Bone marrow (tissue), 2 donors: ENCODE results near the gene INSRR.
A peak's percentile ranks its signal among the peaks of the same experiment; 100 is the strongest.

Experiments used
- DNase-seq, 2 donors: peaks; one replicate each; lab custom pipeline; 2025; lab: John Stamatoyannopoulos, UW

Gene INSRR

DNA sequence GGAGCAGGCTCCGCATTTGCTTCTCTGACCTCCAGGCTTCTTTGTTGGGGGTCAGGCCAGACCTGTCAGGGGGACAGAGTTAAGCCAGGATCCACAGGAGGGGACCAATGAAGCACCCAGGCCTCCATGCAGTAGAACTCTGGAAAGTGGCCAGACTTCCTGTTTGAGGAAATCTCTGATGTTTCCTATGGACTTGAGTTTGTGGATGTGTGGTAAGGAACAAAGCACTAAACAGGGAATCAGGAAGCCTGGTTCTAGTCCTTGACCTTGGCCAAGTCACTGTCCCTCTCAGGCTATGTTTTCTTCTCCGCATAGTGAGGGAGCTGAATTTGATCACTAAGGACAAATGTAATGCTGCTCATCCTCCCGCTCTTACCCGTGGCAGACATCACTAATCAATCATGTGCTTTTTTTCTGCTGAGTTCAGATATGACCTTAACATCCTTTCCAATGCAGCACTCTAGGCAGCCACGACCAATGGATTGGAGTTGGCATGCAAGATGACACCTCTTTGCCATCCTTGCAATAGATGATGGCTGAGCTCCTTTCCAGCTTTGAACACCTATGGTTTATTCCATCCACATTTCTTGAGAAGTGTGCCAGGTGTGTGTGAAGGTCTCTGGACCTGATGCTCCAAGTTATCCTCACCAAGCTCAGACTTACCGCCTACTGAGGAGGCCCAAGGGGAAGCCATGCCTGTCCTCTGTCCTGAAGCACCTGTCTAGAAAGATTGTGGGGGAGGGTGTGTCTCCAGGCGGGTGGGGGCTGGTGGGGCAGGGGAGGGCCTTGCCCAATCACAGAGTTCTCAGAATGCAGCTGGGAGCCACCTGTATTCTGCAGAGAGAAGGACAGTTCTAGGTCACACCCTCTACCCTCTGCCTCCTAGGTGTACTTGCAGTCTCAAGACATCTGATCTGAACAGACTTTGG, 52.1 kb downstream of the INSRR start:
- no peak for DNase-seq

DNA sequence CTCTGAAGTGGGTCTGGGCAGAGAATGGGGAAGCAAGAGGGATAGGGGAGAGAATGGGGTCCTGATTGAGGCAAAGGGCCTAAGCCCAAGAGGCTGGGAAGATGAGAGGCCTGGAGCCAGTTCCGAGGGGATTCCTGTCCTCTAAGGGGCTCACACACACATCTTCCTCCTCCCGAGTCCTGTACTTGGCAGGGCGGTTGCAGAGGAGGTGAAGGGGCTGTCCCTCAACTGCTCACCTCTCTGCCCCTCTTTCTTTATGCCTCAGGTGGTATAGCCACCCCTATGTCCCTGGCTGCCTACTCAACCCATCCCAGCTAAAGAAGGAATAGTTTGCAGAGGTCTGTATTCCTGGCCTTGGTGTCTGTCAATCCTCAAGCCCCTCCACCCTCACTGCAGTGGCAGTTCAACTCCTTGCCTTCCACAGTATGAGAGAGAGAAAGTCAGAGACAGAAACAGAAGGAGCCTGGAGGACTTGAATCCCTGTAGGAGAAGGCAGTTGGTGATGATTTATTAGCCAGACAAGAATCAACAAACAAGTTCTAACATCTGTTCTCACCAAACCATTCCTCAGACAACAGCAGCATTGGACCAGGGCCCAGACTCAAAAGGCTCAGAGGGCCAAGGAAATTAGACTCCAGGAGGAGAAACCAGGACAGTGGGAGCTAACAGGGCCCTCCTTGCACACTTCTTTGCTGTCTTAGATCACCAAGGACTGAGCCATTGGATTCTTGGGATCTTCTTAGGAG, 53.0 kb downstream of the INSRR start:
- DNase-seq = no peak

DNA sequence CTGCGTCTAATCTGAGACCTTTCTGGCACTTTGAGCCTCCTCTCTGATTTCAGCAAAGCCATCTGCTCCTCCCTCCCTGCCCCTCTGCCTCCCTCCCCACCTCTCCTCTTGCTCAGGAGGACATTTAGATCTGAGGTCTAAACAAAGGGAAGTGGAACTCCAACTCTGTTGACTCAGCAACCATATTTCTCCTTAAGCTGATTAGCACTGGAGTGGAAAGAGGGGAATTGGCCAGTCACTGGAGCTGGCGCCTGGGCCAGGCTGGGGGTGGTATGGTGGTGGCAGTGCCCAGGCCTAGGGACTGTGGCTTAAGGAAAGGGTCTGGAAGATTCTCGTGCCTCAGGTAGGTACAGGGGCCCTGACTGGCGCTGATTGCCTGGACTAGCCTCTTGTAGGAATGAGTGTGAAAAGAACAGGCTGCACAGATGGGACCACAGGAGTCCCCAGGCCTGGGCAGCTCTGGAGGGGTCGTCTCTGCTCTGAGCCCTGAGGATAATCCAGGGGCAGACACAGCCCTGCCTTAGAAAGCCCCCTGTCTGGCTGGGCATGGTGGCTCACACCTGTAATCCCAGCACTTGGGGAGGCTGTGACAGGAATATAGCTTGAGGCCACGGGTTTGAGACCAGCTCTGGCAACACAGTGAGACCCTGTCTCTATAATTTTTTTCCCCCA, 54.2 kb downstream of the INSRR start:
- DNase-seq = no peak

DNA sequence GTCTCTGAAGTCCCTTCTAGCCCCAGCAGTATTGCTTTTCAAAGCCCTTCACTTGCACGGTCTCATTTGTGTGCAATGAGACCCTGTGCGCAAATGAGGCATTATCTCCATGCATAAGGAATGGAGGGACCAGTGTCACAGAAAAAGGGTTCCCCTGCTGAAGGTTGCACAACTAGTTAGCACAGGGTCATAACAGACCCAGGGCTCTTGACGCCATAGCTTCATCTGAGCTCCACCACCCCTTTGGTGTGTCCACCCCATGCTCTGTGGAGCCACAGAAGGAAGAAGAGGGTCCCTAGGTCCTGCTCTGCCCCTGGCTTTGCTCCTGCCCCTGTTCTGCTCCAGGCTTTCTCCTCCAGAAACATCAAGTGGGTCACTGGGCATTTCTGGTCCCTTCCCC, 54.9 kb downstream of the INSRR start:
- no peak for DNase-seq

DNA sequence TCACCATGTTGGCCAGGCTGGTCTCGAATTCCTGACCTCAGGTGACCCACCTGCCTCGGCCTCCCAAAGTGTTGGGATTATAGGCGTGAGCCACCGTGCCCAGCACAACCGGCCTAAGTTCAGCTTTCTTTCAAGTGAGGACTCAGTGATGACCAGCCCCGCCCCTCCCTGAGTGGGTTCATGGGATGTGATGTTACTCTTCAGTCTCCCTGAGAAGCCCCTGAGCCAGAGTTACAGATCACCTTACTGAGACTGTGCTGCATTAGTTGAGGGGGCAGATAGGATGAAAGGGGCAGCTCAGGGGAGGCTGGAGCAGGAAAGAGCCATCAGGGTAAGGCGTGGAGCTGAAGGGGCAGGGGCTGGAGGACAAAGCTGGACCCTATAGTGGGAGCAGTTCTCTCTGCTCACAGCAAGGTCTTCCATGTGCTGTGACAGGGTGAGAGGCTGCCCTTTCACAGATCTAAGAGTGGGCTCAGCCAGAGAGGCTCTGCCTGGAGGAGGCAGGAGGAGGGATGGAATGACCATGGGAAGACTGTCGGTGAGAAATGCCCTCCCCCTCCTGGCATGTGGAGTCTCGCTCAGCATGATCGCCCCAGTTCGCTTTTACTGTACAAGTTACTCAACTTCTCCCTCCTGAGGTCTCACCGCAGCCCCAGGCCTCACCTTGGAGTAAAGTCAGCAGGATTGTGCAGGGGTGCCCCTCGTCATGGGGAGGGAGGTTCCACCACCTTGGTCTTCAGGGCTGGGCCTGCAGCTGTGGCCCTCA, 55.6 kb downstream of the INSRR start:
- DNase-seq = no peak

DNA sequence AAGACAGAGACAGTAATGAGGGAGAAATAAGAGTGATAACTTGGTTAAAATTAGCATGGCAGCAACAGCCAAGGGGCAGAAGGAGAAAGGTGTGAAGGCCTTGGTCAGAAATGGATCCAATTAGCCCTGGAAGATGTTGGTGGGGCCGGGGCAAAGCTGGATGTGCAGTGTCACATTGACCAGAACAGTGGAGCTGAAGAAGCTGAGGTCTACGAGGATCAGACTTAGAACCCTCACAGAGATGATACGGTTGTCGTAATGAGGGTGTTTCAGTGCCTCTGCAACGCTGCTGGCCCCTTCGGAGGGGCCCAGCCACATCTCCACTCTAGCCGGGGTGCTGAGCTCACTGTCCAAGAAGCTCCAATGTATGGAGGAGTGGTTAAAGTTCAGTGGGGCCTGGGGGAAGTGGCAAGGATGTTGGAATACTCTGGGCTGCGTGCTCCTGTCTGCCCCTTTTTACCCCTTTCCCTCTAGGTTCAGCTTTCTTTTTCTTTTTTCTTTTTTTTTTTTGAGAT, 56.4 kb downstream of the INSRR start:
- no peak for DNase-seq

DNA sequence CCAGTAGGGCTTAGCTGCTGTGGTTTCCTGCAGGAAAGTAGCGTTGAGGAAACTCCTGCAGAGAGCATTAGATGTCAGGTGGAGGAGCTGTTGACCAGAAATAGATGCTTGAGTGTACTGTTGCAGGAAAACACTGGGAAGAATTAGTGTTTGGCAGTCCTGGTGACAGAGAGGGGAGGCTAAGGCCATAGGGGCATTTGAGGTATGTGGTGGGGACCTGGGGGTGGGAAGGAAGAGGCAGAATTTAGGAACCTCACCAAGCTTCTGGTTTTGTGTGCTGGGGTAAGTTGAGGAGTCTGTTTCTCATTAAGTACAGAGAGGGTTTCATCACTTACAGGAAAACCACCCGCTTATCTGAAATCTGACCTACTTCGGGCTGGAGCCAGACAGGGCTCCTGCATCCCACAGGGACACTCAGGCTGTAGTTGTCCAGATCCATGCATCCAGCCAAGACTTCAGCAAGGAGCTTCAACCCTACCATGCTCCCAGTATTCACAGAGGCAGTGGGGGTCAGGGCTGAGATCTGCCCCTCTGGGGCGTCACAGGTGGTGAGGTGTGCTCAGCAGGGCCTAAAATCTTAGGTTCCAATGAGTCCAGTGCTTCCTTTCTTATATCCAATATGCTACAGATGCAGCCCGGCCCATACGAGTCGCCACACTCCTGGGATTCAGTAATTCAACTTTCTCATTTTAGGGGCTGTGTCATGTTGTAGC, 57.4 kb downstream of the INSRR start:
- DNase-seq = no peak

DNA sequence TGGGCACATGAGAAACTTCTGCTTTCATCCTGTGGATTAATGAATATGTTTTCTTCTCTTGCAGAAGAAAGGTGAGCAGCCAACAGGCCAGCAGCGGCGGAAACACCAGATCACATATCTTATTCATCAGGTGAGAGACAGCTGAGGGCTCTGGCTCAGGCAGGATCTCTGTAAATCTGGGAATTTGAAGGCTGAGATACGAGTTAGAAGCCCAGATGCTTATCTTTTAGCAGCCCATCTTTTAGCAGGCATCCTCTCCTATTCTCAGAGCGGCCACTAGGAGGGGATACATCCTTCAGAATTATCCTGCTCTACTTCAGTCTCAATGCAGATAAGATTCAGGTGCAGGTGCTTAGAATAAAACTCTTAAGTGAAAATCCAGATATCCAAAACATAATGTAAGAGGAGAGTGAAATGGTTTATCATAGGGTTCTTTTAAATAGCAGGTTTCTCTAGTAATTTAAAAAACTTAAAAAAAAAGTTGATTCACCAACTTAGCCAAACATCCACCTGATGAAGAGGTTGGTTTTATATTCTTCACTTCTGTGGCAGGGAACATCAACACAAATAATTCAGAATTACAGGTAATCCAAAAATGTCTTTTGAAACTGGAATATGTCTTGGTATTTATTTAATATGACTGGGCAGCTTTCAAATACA, 61.6 kb downstream of the INSRR start:
- peak in 1 of 2 donors; percentile 36 for DNase-seq

DNA sequence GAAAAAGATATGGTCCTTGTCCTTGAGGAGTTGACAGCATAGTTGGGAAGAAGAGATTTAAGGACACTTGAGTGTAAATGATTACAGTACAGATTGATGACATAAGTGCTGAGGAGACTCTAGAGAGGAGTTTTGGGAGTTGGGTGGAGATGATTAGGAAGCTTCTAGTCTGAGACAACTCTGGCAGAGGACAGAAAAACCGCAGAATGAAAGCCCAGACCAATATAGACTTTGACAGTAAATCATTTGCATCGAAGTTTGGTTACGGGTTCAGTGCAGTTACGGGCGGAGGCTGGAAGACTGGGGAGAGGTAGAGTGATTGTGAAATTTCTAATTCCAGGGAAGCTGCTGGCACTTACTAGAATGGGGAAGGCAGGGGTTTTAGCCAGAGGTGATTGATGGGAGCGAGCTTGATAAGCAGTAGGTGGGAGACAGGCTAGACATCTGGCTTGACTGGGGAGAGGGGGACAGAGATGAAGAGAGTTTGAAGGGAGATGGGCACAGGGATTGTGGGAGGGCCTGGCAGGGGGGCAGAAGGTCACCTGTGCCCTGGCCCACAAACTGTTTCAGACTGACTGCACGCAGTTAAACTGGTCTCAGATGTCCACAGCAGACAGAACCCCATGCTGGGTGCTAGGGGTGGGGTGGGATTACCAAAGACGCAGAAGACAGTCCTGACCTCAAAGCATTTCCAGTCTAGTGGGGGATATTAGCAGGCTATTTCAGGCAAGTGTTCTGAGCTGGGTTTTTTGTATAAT, 62.4 kb downstream of the INSRR start:
- no peak for DNase-seq

DNA sequence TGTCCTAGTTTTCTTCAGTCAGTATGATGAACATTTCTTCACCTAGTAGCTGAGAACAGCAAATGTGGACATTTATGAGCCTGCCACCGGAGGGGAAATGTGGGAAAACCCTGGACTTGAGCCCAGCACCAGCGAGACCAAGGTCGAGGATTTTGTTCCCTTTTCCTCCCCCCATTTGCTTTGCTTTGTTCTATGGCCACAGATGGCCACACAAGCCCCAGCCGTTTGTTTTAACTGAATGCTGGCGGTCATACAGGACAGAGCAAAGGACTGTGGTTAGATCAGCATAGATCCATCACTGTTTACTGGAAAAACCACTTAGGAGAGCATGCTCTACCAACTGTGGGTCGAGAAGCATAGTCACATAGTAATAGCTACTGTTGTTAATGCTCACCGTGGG, 63.1 kb downstream of the INSRR start:
- DNase-seq = no peak

DNA sequence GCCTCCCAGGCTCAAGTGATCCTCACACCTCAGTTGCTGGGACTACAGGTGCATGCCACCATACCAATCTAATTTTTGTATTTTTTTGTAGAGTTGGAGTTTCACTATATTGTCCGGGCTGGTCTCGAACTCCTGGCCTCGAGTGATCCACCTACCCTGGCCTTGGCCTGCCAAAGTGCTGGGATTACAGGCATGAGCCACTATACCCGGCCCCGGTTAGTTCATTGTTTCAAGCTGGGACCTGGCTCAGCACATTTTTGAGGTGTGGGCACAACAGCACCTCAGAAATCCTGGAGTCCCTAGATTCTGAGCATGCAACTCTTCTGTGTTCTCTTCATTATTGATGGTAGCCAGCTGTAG, 63.6 kb downstream of the INSRR start:
- no peak for DNase-seq

DNA sequence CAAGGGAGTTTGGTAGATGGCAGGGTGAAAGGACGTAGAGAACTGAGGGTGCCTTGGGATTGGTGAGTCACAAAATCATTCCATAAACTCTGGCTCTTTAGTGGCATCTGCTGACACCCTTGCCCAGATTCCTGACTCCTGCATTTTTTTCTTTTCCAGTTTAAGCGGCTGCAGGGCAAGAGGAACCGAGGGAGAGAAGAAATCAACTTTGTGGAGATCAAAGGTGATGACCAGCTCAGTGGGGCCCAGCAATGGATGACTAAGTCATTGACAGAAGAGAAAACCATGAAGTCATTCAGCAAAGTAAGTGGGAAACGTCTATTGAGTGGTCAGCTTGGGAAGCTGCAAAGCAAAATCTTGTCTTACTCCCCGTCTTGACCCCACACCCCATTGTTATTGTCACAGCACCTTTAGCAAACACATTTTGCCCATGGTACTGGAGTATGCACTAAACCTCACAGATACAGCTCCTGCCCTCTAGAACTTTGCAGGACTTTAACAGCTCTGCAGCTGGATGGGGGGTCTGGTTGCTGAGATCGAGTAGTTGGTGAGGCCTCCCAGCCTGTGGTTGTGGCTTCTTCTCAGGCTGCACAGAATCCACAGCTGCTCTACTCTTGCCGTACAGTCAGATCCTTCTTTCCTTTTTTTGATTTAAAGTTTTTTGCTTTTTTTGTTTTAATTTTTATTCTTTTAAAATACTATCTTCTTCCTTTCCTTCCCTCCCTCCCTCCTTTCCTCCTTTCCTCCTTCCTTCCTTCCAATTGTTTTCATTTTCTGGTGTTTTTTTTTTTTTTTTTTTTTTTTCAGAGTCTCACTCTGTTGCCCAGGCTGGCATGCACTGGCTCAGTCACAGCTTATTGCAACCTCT, 64.2 kb downstream of the INSRR start:
- DNase-seq = no peak
